COLO668 (cell line): ENCODE measurements around the gene LRATD1.
A peak's percentile ranks its signal among the peaks of the same experiment; 100 is the strongest.

ENCODE experiments used
- DNase-seq: peaks from one replicate; lab custom pipeline; 2025; ENCODE audit not compliant: unreplicated experiment; lab: John Stamatoyannopoulos, UW

LRATD1 gene

GRCh38 chr2:14633061-14633460, 544 bp downstream of the LRATD1 start:
- DNase-seq: peak; percentile 62

GRCh38 chr2:14633461-14634181, 1.1 kb downstream of the LRATD1 start:
- peak; percentile 55 for DNase-seq

- DNase-seq: no peak
These were observed 1.6 kb downstream of the LRATD1 start for GRCh38 chr2:14634182-14634488.

GRCh38 chr2:14634489-14635390, 2.2 kb downstream of the LRATD1 start:
- DNase-seq: peak; percentile 94

GRCh38 chr2:14635391-14635871, 2.9 kb downstream of the LRATD1 start:
- DNase-seq: peak; percentile 91

GRCh38 chr2:14638488-14638887, 6.0 kb downstream of the LRATD1 start:
- no peak for DNase-seq

GRCh38 chr2:14641116-14641515, 8.6 kb downstream of the LRATD1 start:
- DNase-seq: no peak

GRCh38 chr2:14642499-14642898, 10.0 kb downstream of the LRATD1 start:
- no peak for DNase-seq

GRCh38 chr2:14647714-14648113, 15.2 kb downstream of the LRATD1 start:
- DNase-seq: no peak

GRCh38 chr2:14650066-14650465, 17.5 kb downstream of the LRATD1 start:
- no peak for DNase-seq

- no peak for DNase-seq
These were observed 22.3 kb downstream of the LRATD1 start for GRCh38 chr2:14654835-14655282.

GRCh38 chr2:14656146-14656545, 23.6 kb downstream of the LRATD1 start:
- no peak for DNase-seq

- DNase-seq: no peak
These were observed 28.6 kb downstream of the LRATD1 start for GRCh38 chr2:14661163-14661562.

GRCh38 chr2:14673351-14673875, 40.9 kb downstream of the LRATD1 start:
- DNase-seq: no peak

GRCh38 chr2:14675489-14675888, 43.0 kb downstream of the LRATD1 start:
- DNase-seq: no peak

- no peak for DNase-seq
These were observed 43.9 kb downstream of the LRATD1 start for GRCh38 chr2:14676371-14676770.

GRCh38 chr2:14677039-14677438, 44.5 kb downstream of the LRATD1 start:
- DNase-seq: no peak

GRCh38 chr2:14678761-14679160, 46.2 kb downstream of the LRATD1 start:
- no peak for DNase-seq

GRCh38 chr2:14681608-14682007, 49.1 kb downstream of the LRATD1 start:
- DNase-seq: no peak
